Spleen (tissue), 11 donors: ENCODE data around the gene SDK1. TPM values are rescaled to one million over a fixed set of nuclear protein-coding genes. Genes with fewer than 3 reads are reported as not detected.

ENCODE experiments used
- DNase-seq: peaks from one replicate; pipeline ENCODE4 v3.0.0-alpha.2; 2020
- H3K27ac ChIP-seq, 8 donors: fragments of 200-600 bp; sonication (generic) in 7 of 8; 1 replicate in 4 of 8; 2 replicates in 4 of 8; pipeline versions ENCODE4 v1.5.0 to v1.8.0; 2016 to 2021; ENCODE audit warnings: inconsistent platforms in 4 of 8, mild to moderate bottlenecking in 4 of 8, moderate library complexity in 1 of 8
- H3K27me3 ChIP-seq, 7 donors: fragments of 200-600 bp; sonication (generic) in 6 of 7; replicated peaks in 1 of 7; 1 replicate in 4 of 7; 2 replicates in 3 of 7; pipeline versions ENCODE4 v1.5.0 to v1.8.0; 2016 to 2021; ENCODE audit warnings: inconsistent platforms in 3 of 7, mild to moderate bottlenecking in 1 of 7
- H3K36me3 ChIP-seq, 6 donors: fragments of 200-600 bp; sonication (generic) in 5 of 6; 1 replicate in 4 of 6; 2 replicates in 2 of 6; pipeline versions ENCODE4 v1.5.0 to v1.8.0; 2016 to 2021; ENCODE audit warnings: inconsistent platforms in 2 of 6
- H3K4me1 ChIP-seq, 6 donors: fragments of 200-600 bp; sonication (generic) in 5 of 6; 1 replicate in 3 of 6; 2 replicates in 3 of 6; pipeline versions ENCODE4 v1.5.0 to v1.8.0; 2016 to 2021; ENCODE audit warnings: inconsistent platforms in 3 of 6
- H3K4me3 ChIP-seq, 8 donors: fragments of 200-600 bp; sonication (generic) in 7 of 8; 1 replicate in 4 of 8; 2 replicates in 4 of 8; pipeline versions ENCODE4 v1.5.0 to v1.8.0; 2016 to 2021; ENCODE audit warnings: inconsistent platforms in 4 of 8, mild to moderate bottlenecking in 4 of 8, moderate library complexity in 2 of 8
- H3K9me3 ChIP-seq, 8 donors: fragments of 200-600 bp; sonication (generic) in 7 of 8; 1 replicate in 4 of 8; 2 replicates in 4 of 8; pipeline versions ENCODE4 v1.5.0 to v1.8.0; 2016 to 2021; ENCODE audit warnings: inconsistent platforms in 4 of 8
- CTCF ChIP-seq, 11 experiments: fragments of 200-600 bp in 7 of 11; fragments of 450-650 bp in 4 of 11; sonication (generic) in 4 of 11; IDR thresholded peaks in 8 of 11; conservative IDR thresholded peaks in 3 of 11; 1 replicate in 7 of 11; 2 replicates in 4 of 11; pipeline versions ENCODE4 v1.4.0 to v1.8.0; 2016 to 2021; ENCODE audit warnings: antibody characterized with exemption in 11 of 11, inconsistent platforms in 4 of 11, mild to moderate bottlenecking in 1 of 11
- POLR2A ChIP-seq, 3 donors: fragments of 450-650 bp; IDR thresholded peaks; one replicate each; pipeline ENCODE4 v1.5.1; 2017; ENCODE audit warnings: antibody characterized with exemption in 3 of 3, mild to moderate bottlenecking in 1 of 3
- POLR2AphosphoS5 ChIP-seq, 3 donors: sonication (generic); formaldehyde crosslinking; IDR thresholded peaks; one replicate each; pipeline ENCODE4 v1.5.1; 2017; ENCODE audit warnings: antibody characterized with exemption in 3 of 3
- WGBS, 5 donors: extraction: QIAGEN DNeasy Blood & Tissue Kit in 3 of 5; methylation state at CpG; one replicate each; pipeline versions ENCODE4 v1.1.5 to v1.1.7; 2013 to 2018; 5-methylcytosine and 5-hydroxymethylcytosine counted together
- intact Hi-C: fragments of 100-400 bp; cut with DNase I; formaldehyde crosslinking; loops from one replicate; pipeline ENCODE4 v1.15.0; 2023; ENCODE audit warnings: low total_unique reads
- polyA plus RNA-seq, 3 donors: library from polyadenylated mRNA; stranded (reverse); fragments of 200-250 nt; gene quantifications; one replicate each; pipeline ENCODE4 v1.2.1, GENCODE V29; 2013
- total RNA-seq, 7 donors: library from RNA; depleted of rRNA in 3 of 7; stranded (reverse); fragments of >200 nt in 3 of 7; fragmentation: NEBNext Ultra II Directional in 4 of 7; extraction: Animal tissue kit (Norgen Biotek cat#: 25700) in 4 of 7; gene quantifications; one replicate each; pipeline versions ENCODE4 v1.1.0 to v1.2.1, GENCODE V29; 2016 to 2021
- donor health status: healthy with polysubstance abuse.
- donor health status: DM: no; HTN: no; CAD: no; lungs with moderate emphysema.
- donor health status: DM: no; HTN: no; CAD: no.
- donor health status: Bipolar disorder and iron deficiency.
- donor health status: healthy.
- donor health status: DM: no; HTN: no; CAD: no.
- donor health status: DM: yes; HTN: yes; CAD: no.

The SDK1 gene
- total and polyA plus RNA-seq, 10 donors = 3.2 to 54.1 (median 35.1) TPM

GRCh38 chr7:3998060-3998459 is 697.0 kb downstream of the SDK1 start:
- WGBS, 5 donors = 76 to 81% (median 78%) methylated on average over 7 to 11 of the region's 11 CpGs
- no peak for DNase-seq
- Histone ChIP-seq H3K27ac (no peak overlapping the region), H3K36me3 (no peaks in the 10 kb centered on the region), H3K4me1 (no peaks in the 10 kb centered on the region), H3K9me3 (no peaks in the 10 kb centered on the region), H3K4me3 (no peak overlapping the region), H3K27me3 (peaks cover 0 to 10% (median 0%) of the 10 kb centered on the region in 7 donors)
- TF ChIP-seq POLR2AphosphoS5 (IDR thresholded peaks at IDR 0.05) (peak in 1 of 3 donors; percentile 51), POLR2A (IDR thresholded peaks at IDR 0.05) (no peak), CTCF (IDR thresholded peaks at IDR 0.05 in 8 of 11, conservative IDR thresholded peaks at IDR 0.05 in 3 of 11) (no peak)
- intact Hi-C loops = no loop called here

- 73 to 85% (median 80%) methylated on average over 8 of the region's 8 CpGs for WGBS, 5 donors
- no peak for DNase-seq
- H3K27me3 ChIP-seq = peaks cover 0 to 10% (median 0%) of the 10 kb centered on the region in 7 donors
Observed at GRCh38 chr7:4000139-4000538, 699.1 kb downstream of the SDK1 start.

GRCh38 chr7:4000934-4001333 is 699.9 kb downstream of the SDK1 start:
- DNase-seq = no peak
- H3K36me3 ChIP-seq = no peaks in the 10 kb centered on the region
- no peak overlapping the region for H3K27ac ChIP-seq
- intact Hi-C loops = no loop called here
- no peak overlapping the region for H3K4me3 ChIP-seq
- H3K27me3 ChIP-seq = peaks cover 0 to 10% (median 0%) of the 10 kb centered on the region in 7 donors
- no peak for TF ChIP-seq CTCF (IDR thresholded peaks at IDR 0.05 in 8 of 11, conservative IDR thresholded peaks at IDR 0.05 in 3 of 11)
- no peak for TF ChIP-seq POLR2A (IDR thresholded peaks at IDR 0.05)
- TF ChIP-seq POLR2AphosphoS5 (IDR thresholded peaks at IDR 0.05) = no peak
- no peaks in the 10 kb centered on the region for H3K9me3 ChIP-seq
- no peaks in the 10 kb centered on the region for H3K4me1 ChIP-seq
- 42 to 70% (median 60%) methylated on average over 3 to 8 of the region's 8 CpGs for WGBS, 5 donors

More at GRCh38 chr7:4000139-4000538, 699.1 kb downstream of the SDK1 start:
- Histone ChIP-seq H3K4me3 (no peak overlapping the region), H3K36me3 (no peaks in the 10 kb centered on the region), H3K4me1 (no peaks in the 10 kb centered on the region), H3K9me3 (no peaks in the 10 kb centered on the region), H3K27ac (no peak overlapping the region)
- TF ChIP-seq POLR2AphosphoS5 (IDR thresholded peaks at IDR 0.05) (no peak), POLR2A (IDR thresholded peaks at IDR 0.05) (no peak), CTCF (IDR thresholded peaks at IDR 0.05 in 8 of 11, conservative IDR thresholded peaks at IDR 0.05 in 3 of 11) (no peak)
- intact Hi-C loops = no loop called here

GRCh38 chr7:4001742-4002141 is 700.7 kb downstream of the SDK1 start:
- Histone ChIP-seq H3K4me3 (no peak overlapping the region), H3K4me1 (peaks cover 0 to 6% (median 0%) of the 10 kb centered on the region in 6 donors), H3K9me3 (no peaks in the 10 kb centered on the region), H3K36me3 (no peaks in the 10 kb centered on the region), H3K27ac (no peak overlapping the region), H3K27me3 (peaks cover 0 to 10% (median 0%) of the 10 kb centered on the region in 7 donors)
- TF ChIP-seq POLR2A (IDR thresholded peaks at IDR 0.05) = no peak
- intact Hi-C loops = no loop called here
- no peak for DNase-seq
- WGBS, 5 donors = 78 to 86% (median 84%) methylated on average over 4 of the region's 4 CpGs

GRCh38 chr7:4003503-4003902 is 702.5 kb downstream of the SDK1 start:
- TF ChIP-seq CTCF (IDR thresholded peaks at IDR 0.05 in 8 of 11, conservative IDR thresholded peaks at IDR 0.05 in 3 of 11) = no peak
- no peak for TF ChIP-seq POLR2AphosphoS5 (IDR thresholded peaks at IDR 0.05)
- no peak for TF ChIP-seq POLR2A (IDR thresholded peaks at IDR 0.05)
- Histone ChIP-seq H3K27ac (no peak overlapping the region), H3K36me3 (no peaks in the 10 kb centered on the region), H3K4me3 (no peak overlapping the region), H3K9me3 (no peaks in the 10 kb centered on the region), H3K4me1 (peaks cover 0 to 7% (median 0%) of the 10 kb centered on the region in 6 donors), H3K27me3 (no peaks in the 10 kb centered on the region)
- intact Hi-C loops = no loop called here
- DNase-seq = no peak
- WGBS, 5 donors = 89 to 97% (median 92%) methylated on average over 9 of the region's 9 CpGs
